HepG2 (cell line): Measurements from ENCODE around the gene IRAK1BP1. TPM values are rescaled to one million over a fixed set of nuclear protein-coding genes. Genes with fewer than 3 reads are reported as not detected.

Experiments used
- ATAC-seq: fragments of 200-7000 bp; cut with Tn5 transposase; 3 replicates; pipeline ENCODE4 v1.9.1; 2020; ENCODE audit warnings: mild to moderate bottlenecking, moderate library complexity
- BruUV-seq: library from RNA; stranded (reverse); fragments of 400-500 nt; replicated peaks from 2 replicates; lab custom pipeline; 2021; lab: Mats Ljungman, UMichigan
- CTCF ChIA-PET: fragments of 300-600 bp; formaldehyde crosslinking; extraction: SDS; loops from one replicate; lab custom pipeline; 2021; ENCODE audit warnings: low total read pairs, inconsistent platforms, low intra/inter-chr PET ratio; lab: Yijun Ruan, JAX
- POLR2A ChIA-PET: fragments of 350-600 bp; sonication (Branson Sonifier 250); formaldehyde crosslinking; loops from one replicate; lab custom pipeline; 2020; ENCODE audit warnings: antibody characterized with exemption, inconsistent platforms; lab: Yijun Ruan, JAX
- DNase-seq: peaks from one replicate; pipeline ENCODE4 v3.0.0-alpha.2; 2015; ENCODE audit warnings: low spot score
- FAIRE-seq: peaks from 3 replicates; lab custom pipeline; 2011; peaks lifted over from hg19 to GRCh38; lab: Jason Lieb, UNC
- H2AFZ ChIP-seq: one replicate; pipeline ENCODE4 v1.6.1; 2011; ENCODE audit warnings: low read length, inconsistent platforms
- H3K27ac ChIP-seq: fragments of 300-600 bp; 3 replicates; pipeline ENCODE4 v1.8.0; 2011; ENCODE audit warnings: mixed run types, mild to moderate bottlenecking, mixed read lengths, low read length, inconsistent platforms; ENCODE audit not compliant: insufficient read depth; ENCODE audit errors: extremely low read length
- H3K27me3 ChIP-seq, 2 experiments: fragments of 200-600 bp in 1 of 2; 2 replicates in 1 of 2; 3 replicates in 1 of 2; pipeline versions ENCODE4 v1.6.0 to v1.8.0; 2011; ENCODE audit warnings: low read length in 2 of 2, mild to moderate bottlenecking in 2 of 2, moderate library complexity in 2 of 2, inconsistent platforms in 1 of 2; ENCODE audit not compliant: insufficient read depth in 2 of 2, control insufficient read depth in 1 of 2
- H3K36me3 ChIP-seq, 2 experiments: fragments of 200-600 bp in 1 of 2; replicated peaks in 1 of 2; 2 replicates in 1 of 2; 3 replicates in 1 of 2; pipeline versions ENCODE4 v1.5.1 to v1.8.0; 2011; ENCODE audit warnings: low read length in 2 of 2, inconsistent platforms in 1 of 2; ENCODE audit not compliant: insufficient read depth in 2 of 2, control insufficient read depth in 1 of 2
- H3K4me1 ChIP-seq: 2 replicates; pipeline ENCODE4 v1.5.1; 2012; ENCODE audit warnings: low read length, inconsistent platforms; ENCODE audit not compliant: insufficient read depth
- H3K4me2 ChIP-seq: 2 replicates; pipeline ENCODE4 v1.6.0; 2011; ENCODE audit warnings: low read depth, low read length, inconsistent platforms
- H3K4me3 ChIP-seq, 3 experiments: fragments of 200-600 bp in 1 of 3; sonication (generic), shearing (Covaris generic) in 1 of 3; replicated peaks in 1 of 3; 2 replicates each; pipeline ENCODE4 v1.5.1; 2011 to 2016; ENCODE audit warnings: low read length in 3 of 3, inconsistent platforms in 2 of 3, low read depth in 2 of 3, mild to moderate bottlenecking in 2 of 3, control low read depth in 1 of 3, mixed read lengths in 1 of 3; ENCODE audit not compliant: insufficient read depth in 1 of 3
- H3K79me2 ChIP-seq: one replicate; pipeline ENCODE4 v1.6.1; 2011; ENCODE audit warnings: low read length, inconsistent platforms; ENCODE audit not compliant: insufficient read depth
- H3K9ac ChIP-seq: 2 replicates; pipeline ENCODE4 v1.6.0; 2011; ENCODE audit warnings: mild to moderate bottlenecking, low read depth, low read length, inconsistent platforms; ENCODE audit not compliant: insufficient read depth
- H3K9me3 ChIP-seq: 2 replicates; pipeline ENCODE4 v1.5.1; 2012; ENCODE audit warnings: mild to moderate bottlenecking, low read length
- H4K20me1 ChIP-seq: 2 replicates; pipeline ENCODE4 v1.6.0; 2011; ENCODE audit warnings: inconsistent platforms, mild to moderate bottlenecking, low read length, moderate library complexity; ENCODE audit not compliant: insufficient read depth
- CC2D1A ChIP-seq: sonication (generic); formaldehyde crosslinking; IDR thresholded peaks from 2 replicates; pipeline ENCODE4 v1.8.1; 2023; ENCODE audit warnings: mild to moderate bottlenecking, missing genetic modification reagents
- CCDC6 ChIP-seq: sonication (generic); formaldehyde crosslinking; IDR thresholded peaks from 2 replicates; pipeline ENCODE4 v1.8.1; 2022; ENCODE audit warnings: mild to moderate bottlenecking, missing genetic modification reagents, moderate library complexity
- GATAD1 ChIP-seq: IDR thresholded peaks from 2 replicates; pipeline ENCODE4 v1.6.1; 2016; ENCODE audit warnings: missing genetic modification reagents, missing compliant biosample characterization
- HNF1A ChIP-seq, 2 experiments: sonication (generic) in 1 of 2; formaldehyde crosslinking in 1 of 2; IDR thresholded peaks; 2 replicates each; pipeline versions ENCODE4 v1.4.0 to v1.6.1; 2016 to 2020; ENCODE audit warnings: borderline replicate concordance in 1 of 2, low read depth in 1 of 2, mild to moderate bottlenecking in 1 of 2, missing genetic modification reagents in 1 of 2
- IRF1 ChIP-seq: sonication (generic); formaldehyde crosslinking; IDR thresholded peaks from 2 replicates; pipeline ENCODE4 v1.4.0; 2020; ENCODE audit warnings: low read depth, mild to moderate bottlenecking, missing genetic modification reagents
- REL ChIP-seq: sonication (generic); formaldehyde crosslinking; conservative IDR thresholded peaks from 2 replicates; pipeline ENCODE4 v1.8.0; 2022; ENCODE audit warnings: mild to moderate bottlenecking, missing genetic modification reagents, moderate library complexity
- SCMH1 ChIP-seq: sonication (generic); formaldehyde crosslinking; IDR thresholded peaks from 2 replicates; pipeline ENCODE4 v1.9.0; 2021; ENCODE audit warnings: missing genetic modification reagents, mild to moderate bottlenecking, borderline replicate concordance
- ZNF18 ChIP-seq: sonication (generic); formaldehyde crosslinking; IDR thresholded peaks from 2 replicates; pipeline ENCODE4 v1.8.0; 2022; ENCODE audit warnings: mild to moderate bottlenecking, missing genetic modification reagents; ENCODE audit not compliant: insufficient replicate concordance
- ZNF317 ChIP-seq: sonication (generic); formaldehyde crosslinking; IDR thresholded peaks from 2 replicates; pipeline ENCODE4 v1.5.0; 2020; ENCODE audit warnings: mild to moderate bottlenecking, missing genetic modification reagents
- ZNF350 ChIP-seq: sonication (generic); formaldehyde crosslinking; IDR thresholded peaks from 2 replicates; pipeline ENCODE4 v1.4.0; 2020; ENCODE audit warnings: mild to moderate bottlenecking, low read depth, missing genetic modification reagents, borderline replicate concordance
- WGBS: methylation state at CpG from one replicate; pipeline ENCODE4 v1.1.6; 2017; ENCODE audit warnings: low lambda C conversion rate; 5-methylcytosine and 5-hydroxymethylcytosine counted together
- in situ Hi-C: cut with HindIII; loops from 2 replicates; pipeline ENCODE4 v1.10.0; 2017; ENCODE audit warnings: low pct_unique_long_range_greater_than_20kb; ENCODE audit not compliant: extremely low pct_ligation_motif_present
- intact Hi-C: fragments of 100-400 bp; cut with micrococcal nuclease; formaldehyde crosslinking; loops from one replicate; pipeline ENCODE4 v1.10.0; 2022; ENCODE audit not compliant: unreplicated experiment
- polyA plus RNA-seq, 8 experiments: library from polyadenylated mRNA; depleted of rRNA in 3 of 8; stranded (reverse) in 7 of 8; unstranded in 1 of 8; fragments of >200 nt; fragmentation: Illumina TruSeq in 4 of 8; extraction: Trizol in 4 of 8; gene quantifications; 2 replicates each; pipeline versions ENCODE4 v1.2.1 to v1.2.3, GENCODE V29; 2011 to 2016; ENCODE audit warnings: low read depth in 4 of 8, missing spikeins in 1 of 8, mixed read lengths in 1 of 8; ENCODE audit not compliant: insufficient read depth in 1 of 8
- total RNA-seq, 5 experiments: library from RNA; depleted of rRNA; stranded (reverse); fragments of >200 nt; fragmentation: Illumina TruSeq; extraction: Trizol; gene quantifications; 2 replicates each; pipeline ENCODE4 v1.2.3, GENCODE V29; 2016; ENCODE audit warnings: low read depth in 1 of 5
- TF ChIP-seq, protein P1 (sequence below): sonication (generic); formaldehyde crosslinking; IDR thresholded peaks from 2 replicates; pipeline ENCODE4 v1.5.0; 2020; ENCODE audit warnings: missing genetic modification reagents, mild to moderate bottlenecking, borderline replicate concordance
- TF ChIP-seq, protein P2 (sequence below): sonication (generic); formaldehyde crosslinking; IDR thresholded peaks from 2 replicates; pipeline ENCODE4 v1.9.0; 2021; ENCODE audit warnings: missing genetic modification reagents, borderline replicate concordance

IRAK1BP1 gene
- total and polyA plus RNA-seq, 2 of the 13 experiments (the other 11 are each of a cell fraction or from before 2014, with no cell fraction given), result 0.86 to 1.5 TPM

DNA sequence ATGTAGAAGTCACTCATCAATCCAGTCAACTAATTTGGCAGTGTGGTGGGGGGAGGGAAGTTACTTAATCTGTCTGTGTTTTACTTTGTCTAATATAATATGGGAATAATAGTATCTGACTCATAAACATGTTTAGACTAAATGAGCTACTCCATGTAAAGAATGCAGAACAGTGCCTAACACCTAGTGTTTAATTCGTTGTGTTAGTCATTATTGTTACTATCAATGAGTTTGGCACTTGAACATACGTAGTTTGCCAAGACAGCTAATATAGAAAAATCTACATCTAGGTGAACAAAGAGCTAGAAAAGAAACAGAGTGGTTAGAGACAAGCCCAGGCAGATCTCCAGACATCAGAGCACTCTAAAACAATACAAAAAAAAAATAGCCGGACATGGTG, 49.1 kb downstream of the IRAK1BP1 start (continued):
- TF ChIP-seq REL (CRISPR knock-in tag) (no peak), SCMH1 (CRISPR knock-in tag) (no peak), ZNF317 (CRISPR knock-in tag) (no peak)

- intact Hi-C loops (no loop called here), in situ Hi-C loops (no loop called here)
- ChIA-PET CTCF (no interaction called here), POLR2A (no interaction called here)
- no peaks in the 10 kb centered on the region for H3K79me2 ChIP-seq
- no TSS peak for BruUV-seq
- H3K9me3 ChIP-seq, result peaks cover 19% of the 10 kb centered on the region
- H3K4me1 ChIP-seq, result no peaks in the 10 kb centered on the region
- 75% methylated on average over 1 of the region's 1 CpG for WGBS
- H2AFZ ChIP-seq, result no peak overlapping the region
- H3K27me3 ChIP-seq, result no peaks in the 10 kb centered on the region
- H4K20me1 ChIP-seq, result no peaks in the 10 kb centered on the region
- no peak for ATAC-seq
- H3K36me3 ChIP-seq, result no peaks in the 10 kb centered on the region
- FAIRE-seq, result no peak
- H3K9ac ChIP-seq, result no peak overlapping the region
- no peak for DNase-seq
- H3K4me2 ChIP-seq, result no peak overlapping the region
- no peak overlapping the region for H3K27ac ChIP-seq
- no peak overlapping the region for H3K4me3 ChIP-seq
- TF ChIP-seq IRF1 (CRISPR knock-in tag) (no peak), ZNF350 (no peak), GATAD1 (CRISPR knock-in tag) (no peak), HNF1A (IDR thresholded peaks at IDR 0.05; ENCODE audit: low read depth) (no peak), HNF1A (CRISPR knock-in tag; IDR thresholded peaks at IDR 0.05; ENCODE audit: borderline replicate concordance) (no peak), CCDC6 (no peak), CC2D1A (CRISPR knock-in tag) (no peak), ZNF18 (no peak)
- TF ChIP-seq, protein P1, sequence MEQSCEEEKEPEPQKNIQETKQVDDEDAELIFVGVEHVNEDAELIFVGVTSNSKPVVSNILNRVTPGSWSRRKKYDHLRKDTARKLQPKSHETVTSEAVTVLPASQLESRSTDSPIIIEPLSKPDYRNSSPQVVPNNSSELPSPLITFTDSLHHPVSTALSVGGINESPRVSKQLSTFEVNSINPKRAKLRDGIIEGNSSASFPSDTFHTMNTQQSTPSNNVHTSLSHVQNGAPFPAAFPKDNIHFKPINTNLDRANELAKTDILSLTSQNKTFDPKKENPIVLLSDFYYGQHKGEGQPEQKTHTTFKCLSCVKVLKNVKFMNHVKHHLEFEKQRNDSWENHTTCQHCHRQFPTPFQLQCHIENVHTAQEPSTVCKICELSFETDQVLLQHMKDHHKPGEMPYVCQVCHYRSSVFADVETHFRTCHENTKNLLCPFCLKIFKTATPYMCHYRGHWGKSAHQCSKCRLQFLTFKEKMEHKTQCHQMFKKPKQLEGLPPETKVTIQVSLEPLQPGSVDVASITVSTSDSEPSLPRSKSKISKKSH (CRISPR knock-in tag), result no peak
- TF ChIP-seq, protein P2, sequence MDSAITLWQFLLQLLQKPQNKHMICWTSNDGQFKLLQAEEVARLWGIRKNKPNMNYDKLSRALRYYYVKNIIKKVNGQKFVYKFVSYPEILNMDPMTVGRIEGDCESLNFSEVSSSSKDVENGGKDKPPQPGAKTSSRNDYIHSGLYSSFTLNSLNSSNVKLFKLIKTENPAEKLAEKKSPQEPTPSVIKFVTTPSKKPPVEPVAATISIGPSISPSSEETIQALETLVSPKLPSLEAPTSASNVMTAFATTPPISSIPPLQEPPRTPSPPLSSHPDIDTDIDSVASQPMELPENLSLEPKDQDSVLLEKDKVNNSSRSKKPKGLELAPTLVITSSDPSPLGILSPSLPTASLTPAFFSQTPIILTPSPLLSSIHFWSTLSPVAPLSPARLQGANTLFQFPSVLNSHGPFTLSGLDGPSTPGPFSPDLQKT, result no peak
Observed at GRCh38 chr6:78917788-78918187, 50.4 kb downstream of the IRAK1BP1 start.
